Measurements from ENCODE around the gene DLEC1. TPM values are rescaled to one million over a fixed set of nuclear protein-coding genes. Genes with fewer than 3 reads are reported as not detected.

DLEC1 gene
- total and polyA plus RNA-seq, 9 of the 15 experiments (the other 6 are each of a cell fraction or from before 2014, with no cell fraction given), result 0.07 to 0.08 TPM; not detected in 7

GRCh38 chr3:38164643-38164951 is 125.6 kb downstream of the DLEC1 start (continued):
- TF ChIP-seq REST (IDR thresholded peaks at IDR 0.05; ENCODE audit: borderline replicate concordance) (no peak), REST (CRISPR knock-in tag; IDR thresholded peaks at IDR 0.05; ENCODE audit: low read depth) (no peak), HMG20B (CRISPR knock-in tag; IDR thresholded peaks at IDR 0.05) (no peak), TRIM25 (IDR thresholded peaks at IDR 0.05; ENCODE audit: borderline replicate concordance) (no peak), ERF (CRISPR knock-in tag; IDR thresholded peaks at IDR 0.05) (no peak), CBX1 (IDR thresholded peaks at IDR 0.05; ENCODE audit: low read depth) (peak; percentile 88), ZBTB8A (IDR thresholded peaks at IDR 0.05; ENCODE audit: partially characterized antibody) (no peak), HDAC1 (IDR thresholded peaks at IDR 0.05) (peak in 1 of 2 experiments; percentile 36; a peak in 1 of 4 replicates), RBM22 (IDR thresholded peaks at IDR 0.05; ENCODE audit: low read depth, low read length, poor library complexity, severe bottlenecking) (no peak), ILF3 (IDR thresholded peaks at IDR 0.05; ENCODE audit: borderline replicate concordance) (no peak), EP300 (IDR thresholded peaks at IDR 0.05; ENCODE audit: low read length) (no peak), L3MBTL2 (IDR thresholded peaks at IDR 0.05) (no peak), NBN (IDR thresholded peaks at IDR 0.05; ENCODE audit: low read depth) (no peak)
